Muscle of arm (tissue), 12 donors: ENCODE data around the gene PTCD1. TPM values are rescaled to one million over a fixed set of nuclear protein-coding genes. Genes with fewer than 3 reads are reported as not detected.
A peak's percentile ranks its signal among the peaks of the same experiment; 100 is the strongest.

Source experiments
- DNase-seq: peaks from one replicate; pipeline ENCODE4 v3.0.0-alpha.2; 2013
- polyA plus RNA-seq, 12 donors: library from polyadenylated mRNA; unstranded; fragments of 120-200 nt; gene quantifications; one replicate each; pipeline ENCODE4 v1.2.1, GENCODE V29; 2013; ENCODE audit not compliant: insufficient read length in 12 of 12

PTCD1 gene
- polyA plus RNA-seq, 12 donors = 2.2 to 7.4 (median 3.7) TPM; not detected in 1

DNA sequence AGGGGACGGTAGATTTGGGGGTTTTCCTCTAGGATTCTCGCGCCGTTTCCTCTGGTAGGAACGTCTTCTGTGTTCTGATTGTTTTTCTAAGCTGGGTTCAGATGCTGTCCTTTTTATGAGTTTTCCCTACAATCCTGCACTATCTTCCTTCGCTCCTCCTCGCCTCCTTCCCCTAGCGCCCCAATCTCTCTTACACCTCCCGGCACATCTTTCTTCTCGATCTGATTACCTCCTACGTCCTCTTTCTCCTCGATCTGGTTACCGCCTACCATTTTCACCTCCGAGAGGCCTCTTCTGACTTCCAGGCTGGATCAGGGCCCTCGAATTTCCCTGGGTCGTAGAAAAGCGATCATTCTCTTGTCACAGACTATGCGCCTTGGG lies 29.4 kb downstream of the PTCD1 start:
- DNase-seq = no peak

DNA sequence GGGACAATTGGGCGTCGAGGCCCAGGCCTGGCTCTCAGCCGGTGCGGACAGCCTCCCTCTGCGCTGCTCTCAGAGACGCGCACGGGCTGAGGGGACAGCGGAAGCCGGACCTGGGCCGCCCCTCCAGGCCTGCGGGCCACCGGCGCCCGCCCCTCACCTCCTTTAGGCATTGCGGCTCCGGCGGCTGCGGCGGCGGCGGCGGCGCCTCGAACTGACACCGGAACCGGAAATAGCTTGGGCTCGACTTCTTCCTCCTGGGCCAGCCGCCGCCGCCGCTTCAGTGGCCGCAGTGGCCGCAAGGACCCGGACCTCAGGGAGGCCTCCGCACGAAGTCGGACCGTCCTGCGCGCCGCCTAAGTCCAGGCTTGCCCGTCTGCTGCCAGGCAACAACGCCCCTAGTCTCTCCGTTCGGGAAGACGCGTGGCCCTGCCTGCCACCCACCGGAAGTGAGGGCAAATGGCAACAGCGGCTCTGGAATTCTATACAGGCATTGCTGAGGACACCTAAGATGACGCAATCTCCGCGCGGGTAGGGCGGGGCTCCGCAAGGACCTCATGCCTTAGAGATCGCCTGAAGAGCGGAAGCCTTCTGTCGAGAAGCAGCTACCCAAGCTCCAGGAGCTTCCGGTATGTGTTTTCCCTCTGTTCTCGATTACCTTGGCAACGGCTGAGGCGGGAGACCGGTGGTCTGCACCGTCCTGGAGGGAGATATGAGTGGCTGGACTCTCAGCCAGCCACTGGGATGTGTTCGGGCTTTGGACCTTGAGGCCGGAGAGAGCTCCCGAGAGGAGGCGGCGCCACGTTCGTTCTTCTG lies 30.0 kb downstream of the PTCD1 start, which contains the start of the genes BUD31 and PDAP1:
BUD31 (plus strand) TSS at position 591 of the 813 bp plus-strand sequence. CDS start 2,124 bp downstream, outside the sequence.
PDAP1 (minus strand) TSS at position 219 of the 813 bp plus-strand sequence; CDS start at position 170, 49 bp downstream.
- peak; percentile 97 for DNase-seq

DNA sequence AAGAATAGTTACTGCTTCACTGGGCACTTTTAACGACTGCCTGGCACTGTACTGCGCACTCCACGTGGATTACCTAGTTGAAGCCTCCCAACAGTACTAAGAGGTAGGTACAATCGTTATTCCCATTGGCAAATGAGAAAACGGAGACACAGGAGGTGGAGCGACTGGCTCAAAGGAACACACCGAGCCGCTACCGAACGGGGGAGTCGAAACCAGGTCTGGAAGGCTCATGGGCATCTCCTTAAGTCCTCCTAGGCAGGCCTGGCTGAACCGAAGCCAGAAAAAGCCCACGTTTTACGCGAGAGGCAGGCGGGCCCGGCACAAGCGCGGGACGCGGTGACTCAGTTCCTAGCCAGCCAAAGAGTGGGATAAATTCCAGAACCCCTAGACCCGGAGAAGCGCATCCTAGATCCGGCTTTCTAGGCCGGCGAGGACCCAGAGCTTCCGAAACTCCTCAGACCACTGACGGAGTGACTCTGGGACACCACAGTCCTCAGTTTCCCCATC lies 30.7 kb downstream of the PTCD1 start:
- DNase-seq = peak; percentile 55

DNA sequence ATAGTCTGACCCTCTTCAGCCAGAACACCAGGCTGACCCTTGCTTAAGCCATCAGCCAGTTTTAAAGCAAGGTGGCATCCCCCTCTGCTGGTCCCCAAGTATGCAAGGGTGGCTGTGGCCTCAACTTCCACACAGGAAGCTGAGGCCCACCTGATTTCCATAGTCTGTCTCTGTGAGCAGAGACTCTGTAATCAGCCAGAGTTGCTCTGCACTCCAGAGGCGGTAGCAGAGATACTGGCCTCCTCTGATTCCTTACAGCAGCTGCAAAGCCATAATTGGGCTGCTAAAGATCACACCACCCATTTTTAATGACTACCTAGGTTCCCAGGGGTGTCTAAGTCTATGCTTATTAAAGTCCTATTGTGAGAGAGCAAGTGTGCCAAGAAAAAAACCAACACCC lies 32.0 kb downstream of the PTCD1 start:
- DNase-seq = no peak

DNA sequence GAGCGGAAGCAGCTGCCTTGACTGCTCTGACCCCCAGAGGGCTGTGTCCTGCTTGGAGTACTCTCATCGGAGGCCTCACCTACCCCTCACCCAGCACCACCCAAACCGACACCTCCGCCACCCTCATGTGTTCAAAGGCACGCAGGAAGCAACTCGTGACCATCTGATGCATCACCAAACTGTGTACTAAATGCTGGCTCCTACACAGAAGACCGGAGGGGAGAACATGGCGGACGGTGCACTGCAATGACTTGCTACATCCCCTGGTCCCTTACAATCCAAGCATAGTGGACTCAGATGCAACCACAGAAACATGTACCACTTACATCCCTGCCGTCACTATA lies 33.6 kb downstream of the PTCD1 start:
- DNase-seq = no peak

DNA sequence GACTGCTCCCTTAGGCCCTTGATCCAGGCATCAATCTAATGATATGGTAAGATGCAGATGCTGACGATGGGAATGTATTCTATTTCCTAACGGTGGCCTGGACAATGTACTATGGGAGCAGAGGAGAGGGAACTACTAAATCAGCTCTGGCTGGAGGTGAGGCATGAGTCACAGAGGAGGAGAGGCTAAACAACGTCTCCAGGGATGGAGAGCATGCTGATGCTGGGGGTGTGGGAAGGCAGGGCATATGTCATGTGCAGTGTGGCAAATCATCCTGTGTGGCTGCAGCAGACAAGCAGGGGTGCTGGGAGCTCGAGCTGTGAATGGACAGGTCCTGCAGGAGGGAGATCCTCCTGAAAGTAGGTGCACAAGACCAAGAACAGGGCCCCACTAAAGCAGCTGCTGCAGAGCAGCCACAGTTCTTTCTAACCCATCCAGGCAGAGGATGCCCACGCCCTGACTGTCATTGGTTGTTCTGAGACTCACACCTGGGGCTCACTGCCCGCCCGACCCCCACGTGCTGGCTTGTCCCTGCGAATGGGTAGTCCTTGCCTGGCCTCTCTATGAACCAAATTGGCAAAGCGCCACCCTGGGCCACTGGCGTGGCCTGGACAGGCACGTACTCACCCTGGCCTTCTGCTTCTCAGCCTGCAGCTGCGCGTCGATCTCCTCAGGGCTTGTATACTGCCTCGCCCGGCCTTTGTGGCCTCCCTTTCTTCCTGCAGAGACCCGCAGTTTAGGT lies 34.2 kb downstream of the PTCD1 start:
- DNase-seq = no peak

DNA sequence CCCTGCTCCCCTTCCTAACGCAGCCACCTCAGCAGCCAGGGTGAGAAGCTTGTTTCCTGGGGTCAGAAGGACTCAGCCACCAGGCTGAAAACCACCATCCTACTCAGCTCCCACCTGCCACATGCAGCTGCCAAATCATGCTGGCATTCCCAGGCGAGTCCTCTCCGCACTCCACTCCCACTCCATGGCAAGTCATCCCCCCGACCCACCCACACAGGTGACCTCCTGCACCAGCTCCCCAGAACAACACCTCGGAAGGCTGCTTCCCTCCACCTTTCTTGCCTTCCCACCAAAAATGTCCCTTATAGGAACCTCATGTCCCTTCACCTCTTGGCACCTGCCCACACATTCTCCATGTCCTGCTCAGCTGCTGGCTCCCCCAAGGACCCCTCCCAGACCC lies 34.8 kb downstream of the PTCD1 start:
- DNase-seq = no peak

DNA sequence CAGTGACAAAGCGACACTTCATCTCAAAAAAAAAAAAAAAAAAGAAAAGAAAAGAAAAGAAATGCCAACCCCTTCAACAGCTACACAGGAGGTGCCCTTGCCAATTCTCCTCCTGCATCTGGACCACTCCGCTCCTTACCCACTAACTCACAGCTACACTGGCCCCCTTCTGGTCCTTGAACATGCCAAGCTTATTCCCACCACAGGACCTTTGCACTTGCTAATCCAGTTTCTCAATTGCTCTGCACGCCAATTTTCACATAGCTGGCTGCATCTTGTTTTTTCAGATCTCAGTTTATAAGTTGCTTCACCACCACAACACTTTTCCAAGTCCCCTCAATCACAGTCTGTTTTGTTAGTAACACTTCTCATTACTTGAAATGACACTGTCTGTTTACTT lies 35.7 kb downstream of the PTCD1 start:
- DNase-seq = no peak

DNA sequence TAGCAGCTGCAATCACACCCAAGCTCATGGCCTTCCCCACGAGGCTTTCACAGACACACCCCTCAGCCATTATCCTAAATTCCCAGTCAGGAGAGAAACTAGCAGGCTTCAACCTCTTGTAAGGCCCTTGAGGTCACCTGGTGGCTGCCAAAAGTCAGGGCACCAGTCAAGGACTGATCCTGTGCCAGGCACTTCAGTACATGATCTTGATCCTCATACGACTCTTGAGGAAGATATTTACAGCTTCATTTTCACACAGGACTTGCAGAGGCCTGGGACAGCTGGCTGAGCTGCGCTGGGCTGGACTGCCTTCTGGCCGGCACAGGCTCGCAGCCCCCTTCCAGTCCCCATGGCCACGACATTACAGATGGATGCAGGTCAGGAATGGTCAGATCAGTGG lies 39.0 kb downstream of the PTCD1 start:
- no peak for DNase-seq

DNA sequence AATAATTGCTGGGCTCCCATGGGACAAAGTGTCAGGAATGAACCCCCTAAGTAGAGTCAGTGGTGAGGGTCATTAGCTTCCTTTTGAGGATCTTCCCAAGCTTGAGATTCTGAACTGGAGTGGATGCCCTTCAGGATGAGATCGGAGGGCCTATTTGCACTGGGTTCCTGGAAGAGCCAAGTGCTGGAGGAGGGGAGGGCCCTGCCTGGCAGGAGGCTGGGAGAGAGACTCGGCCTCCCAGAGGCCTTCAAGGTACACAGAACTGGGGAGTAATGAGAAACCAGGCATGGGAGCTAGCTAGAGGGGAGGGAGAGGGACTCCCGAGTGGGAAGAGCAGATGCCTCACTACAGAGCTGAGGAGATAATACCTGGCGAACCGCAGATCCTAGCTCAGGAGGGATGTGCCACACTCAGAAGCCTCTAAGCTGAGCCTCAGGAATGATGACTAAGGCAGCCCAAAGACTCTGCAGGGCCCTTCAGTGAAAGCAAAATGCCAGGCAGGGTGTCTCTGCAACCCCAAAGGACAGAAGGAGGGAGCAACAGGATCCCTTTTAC lies 39.6 kb downstream of the PTCD1 start:
- no peak for DNase-seq

DNA sequence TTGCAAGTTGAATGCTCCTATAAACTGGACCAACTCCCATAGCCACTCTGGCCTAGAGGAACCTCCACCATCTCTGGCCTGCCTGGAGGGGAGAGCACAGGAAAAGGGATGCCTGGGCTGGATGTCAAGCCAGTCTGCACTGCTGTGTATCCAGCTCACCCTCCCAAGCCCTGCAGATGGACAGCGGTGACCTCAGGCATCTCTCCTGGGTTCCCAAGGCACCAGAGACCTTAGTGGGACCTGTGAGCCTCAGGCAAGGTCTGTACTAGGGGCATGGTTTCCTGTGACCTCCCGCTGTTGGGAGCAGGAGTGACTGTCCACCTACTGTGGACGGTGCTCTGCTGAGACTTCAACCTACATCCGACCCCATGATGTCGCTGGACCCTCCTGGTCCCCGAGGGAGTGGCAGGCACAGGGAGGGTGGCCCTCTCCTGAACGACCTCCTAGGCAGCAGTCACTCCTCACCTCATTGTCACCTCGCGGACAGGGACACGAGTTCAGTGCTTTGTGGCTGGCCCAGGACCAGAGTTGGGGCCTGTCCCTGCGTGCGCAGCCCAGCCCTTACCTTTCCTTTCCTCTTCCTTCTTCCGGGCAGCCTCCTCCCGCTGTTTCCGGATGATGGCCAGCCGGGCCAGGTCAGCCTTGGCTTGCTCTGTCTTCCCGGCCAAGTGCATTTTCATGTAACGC lies 41.2 kb downstream of the PTCD1 start:
- no peak for DNase-seq

DNA sequence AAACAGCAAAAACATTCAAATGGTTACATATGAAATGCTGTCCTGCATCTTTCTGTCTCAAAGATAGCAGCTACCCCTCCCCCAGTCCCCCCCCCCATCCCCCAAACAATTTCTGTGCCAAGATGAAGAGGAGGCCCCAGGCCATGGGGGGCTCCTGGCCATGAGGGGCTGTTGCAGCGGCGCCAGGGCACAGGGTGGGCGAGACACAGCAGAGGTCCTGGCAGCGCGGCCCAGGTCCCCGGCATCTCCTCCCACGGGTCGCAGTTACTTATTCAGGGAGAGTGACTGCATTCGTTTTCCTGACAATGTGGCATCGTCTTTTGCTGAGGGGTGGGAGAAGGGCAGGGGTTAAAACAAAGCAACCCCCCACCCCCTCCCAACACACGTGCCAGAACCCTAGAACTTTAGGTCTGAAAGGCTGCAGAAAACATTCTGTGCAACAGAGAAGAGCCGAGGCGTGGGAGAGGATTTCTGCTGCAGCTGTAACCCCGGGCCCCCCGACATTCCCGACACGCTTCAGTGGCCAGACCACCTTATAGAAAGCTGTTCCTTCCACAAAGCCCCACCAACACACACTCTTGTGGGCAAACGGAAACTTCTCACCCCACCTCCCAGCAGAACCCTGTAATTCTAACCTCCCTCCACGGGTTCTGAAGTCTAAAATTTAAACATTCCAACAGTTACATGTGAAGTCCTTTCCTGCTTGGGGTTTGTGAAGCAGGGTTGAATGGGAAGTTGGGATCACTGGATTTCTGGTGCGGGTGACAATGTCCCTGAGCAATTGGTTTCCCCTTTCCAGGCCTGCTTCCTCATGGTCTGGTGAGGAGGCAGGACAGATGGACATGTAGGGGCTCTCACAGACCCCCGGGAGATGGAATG lies 41.9 kb downstream of the PTCD1 start:
- no peak for DNase-seq

DNA sequence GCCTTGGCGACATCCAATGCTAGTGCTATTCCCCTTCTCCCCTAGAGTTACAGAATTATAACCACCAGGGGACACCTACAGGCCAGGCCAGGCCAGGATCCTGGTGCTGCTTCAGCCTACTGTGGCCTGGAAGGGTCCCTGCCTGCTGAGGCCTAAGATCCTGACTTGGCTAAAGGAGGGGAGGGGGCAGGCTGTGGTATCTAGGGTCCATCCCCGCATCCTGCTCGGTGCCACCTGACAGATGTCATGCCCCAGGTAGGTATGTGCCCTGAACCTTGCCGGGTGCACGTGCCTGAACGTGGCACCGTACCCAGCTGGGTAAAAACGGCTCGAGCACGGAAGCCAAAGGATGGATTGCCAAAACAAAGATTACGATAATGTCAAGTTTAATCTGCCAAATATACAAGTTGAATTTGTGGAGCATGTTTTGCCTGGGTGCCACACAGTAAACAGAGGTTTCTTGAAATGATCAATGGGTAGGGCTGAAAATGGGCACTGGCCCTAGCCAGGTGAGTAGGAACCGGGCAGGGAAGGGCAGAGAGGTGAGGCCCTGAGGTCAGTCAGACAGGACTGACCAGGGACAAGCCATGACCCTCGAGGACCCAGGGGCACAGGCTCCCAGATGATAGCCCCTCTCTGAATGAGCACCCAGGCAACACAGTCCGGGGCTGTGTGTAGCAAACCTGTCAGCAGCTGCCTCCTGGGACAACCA lies 42.8 kb downstream of the PTCD1 start:
- DNase-seq = no peak

DNA sequence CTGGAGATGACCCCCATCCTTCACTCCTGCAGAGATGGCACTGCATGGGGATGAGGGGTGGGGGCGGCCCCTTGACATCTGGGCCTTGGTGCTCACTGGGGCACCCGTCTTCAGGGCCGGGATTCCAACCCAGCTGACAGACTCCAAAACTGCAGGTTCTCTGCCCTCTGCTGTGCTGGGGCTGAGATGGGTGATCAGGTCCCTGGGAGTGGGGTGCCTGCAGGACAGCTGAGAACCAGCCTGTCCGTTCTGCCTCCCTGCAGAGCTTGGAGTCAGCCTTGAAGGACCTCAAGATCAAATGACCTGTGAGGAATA lies 44.5 kb downstream of the PTCD1 start:
- no peak for DNase-seq

DNA sequence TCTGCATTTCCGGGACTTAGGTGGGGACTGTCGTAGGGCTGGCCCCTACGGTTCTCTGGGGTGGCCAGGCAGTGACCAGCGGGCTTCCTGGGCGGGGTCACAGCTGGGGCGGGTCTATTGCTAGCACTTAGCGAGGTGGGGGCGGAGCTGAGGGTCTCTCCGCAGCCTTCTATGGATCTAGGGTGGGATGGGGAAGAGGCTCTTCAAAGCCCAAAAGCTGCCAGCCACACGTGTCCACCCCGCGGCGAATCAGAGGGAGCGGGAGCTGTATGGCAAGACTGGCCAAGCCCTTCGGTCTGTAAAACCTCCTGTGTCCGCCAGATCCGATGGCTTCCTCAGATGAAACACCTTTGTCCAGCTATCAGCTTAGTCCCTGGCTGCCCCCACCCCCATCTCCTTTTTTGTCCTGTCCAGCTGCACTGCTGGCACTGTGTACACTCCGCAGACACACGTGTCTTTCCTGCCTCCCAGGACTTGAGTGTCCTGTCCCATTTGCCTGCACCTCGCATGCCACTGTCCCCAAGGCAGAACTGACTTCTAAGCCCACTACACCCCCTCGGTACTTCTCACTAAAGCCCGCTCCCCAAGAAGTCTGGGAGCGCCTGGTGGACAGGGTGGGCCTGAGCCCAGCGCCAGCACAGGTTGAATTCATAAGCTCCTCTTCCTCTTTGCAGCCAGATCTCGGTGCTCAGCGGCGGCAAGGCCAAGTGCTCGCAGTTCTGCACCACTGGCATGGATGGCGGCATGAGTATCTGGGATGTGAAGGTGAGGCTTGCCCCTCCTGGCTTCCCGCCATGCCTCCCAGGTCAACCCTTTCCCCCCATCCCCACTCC lies 45.0 kb downstream of the PTCD1 start:
- DNase-seq = no peak

DNA sequence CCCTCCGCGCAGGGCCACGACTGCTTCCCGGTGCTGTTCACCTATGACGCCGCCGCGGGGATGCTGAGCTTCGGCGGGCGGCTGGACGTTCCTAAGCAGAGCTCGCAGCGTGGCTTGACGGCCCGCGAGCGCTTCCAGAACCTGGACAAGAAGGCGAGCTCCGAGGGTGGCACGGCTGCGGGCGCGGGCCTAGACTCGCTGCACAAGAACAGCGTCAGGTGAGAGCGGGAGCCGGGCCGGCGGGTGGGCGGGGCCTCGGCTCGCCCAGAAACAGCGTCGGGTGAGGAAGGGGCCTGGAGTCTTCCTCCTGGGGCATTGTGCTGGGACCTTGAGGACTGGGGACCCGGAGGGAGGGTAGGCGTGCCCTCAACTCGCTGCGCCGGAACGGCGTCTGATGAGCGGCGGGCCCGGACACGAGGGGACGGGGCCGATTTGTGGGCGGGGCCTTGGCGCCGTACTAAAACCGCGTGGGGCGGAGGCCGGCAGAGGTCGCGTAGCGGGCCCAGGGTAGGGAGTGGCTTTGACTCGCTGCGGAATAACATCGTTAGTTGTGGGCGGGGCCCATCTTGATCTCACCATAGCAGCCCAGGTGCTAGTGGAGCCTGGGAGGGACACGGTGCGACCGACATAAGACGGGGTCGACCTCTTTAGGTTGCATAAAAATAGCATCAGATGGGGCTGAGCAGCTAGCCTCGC lies 45.8 kb downstream of the PTCD1 start:
- peak; percentile 61 for DNase-seq

DNA sequence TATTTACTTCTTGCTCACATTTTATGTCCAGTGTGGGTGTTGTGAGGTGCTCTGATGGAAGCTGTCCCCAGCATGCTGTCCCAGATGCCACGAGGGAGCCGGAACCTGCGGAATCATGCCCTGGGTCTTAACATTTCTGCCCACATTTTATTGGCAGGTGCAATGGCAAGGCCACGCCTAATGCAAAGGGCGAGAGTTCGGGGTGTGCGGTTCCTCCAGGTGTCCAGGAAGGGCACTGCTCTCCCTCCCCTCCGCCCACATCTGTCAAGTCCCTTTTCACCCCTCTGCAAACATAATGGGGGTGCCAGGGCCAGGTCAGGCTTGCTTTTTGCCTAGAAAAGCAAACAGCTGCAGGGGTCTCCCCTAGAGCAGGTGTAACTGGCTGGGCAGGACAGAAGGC lies 46.6 kb downstream of the PTCD1 start:
- DNase-seq = no peak

DNA sequence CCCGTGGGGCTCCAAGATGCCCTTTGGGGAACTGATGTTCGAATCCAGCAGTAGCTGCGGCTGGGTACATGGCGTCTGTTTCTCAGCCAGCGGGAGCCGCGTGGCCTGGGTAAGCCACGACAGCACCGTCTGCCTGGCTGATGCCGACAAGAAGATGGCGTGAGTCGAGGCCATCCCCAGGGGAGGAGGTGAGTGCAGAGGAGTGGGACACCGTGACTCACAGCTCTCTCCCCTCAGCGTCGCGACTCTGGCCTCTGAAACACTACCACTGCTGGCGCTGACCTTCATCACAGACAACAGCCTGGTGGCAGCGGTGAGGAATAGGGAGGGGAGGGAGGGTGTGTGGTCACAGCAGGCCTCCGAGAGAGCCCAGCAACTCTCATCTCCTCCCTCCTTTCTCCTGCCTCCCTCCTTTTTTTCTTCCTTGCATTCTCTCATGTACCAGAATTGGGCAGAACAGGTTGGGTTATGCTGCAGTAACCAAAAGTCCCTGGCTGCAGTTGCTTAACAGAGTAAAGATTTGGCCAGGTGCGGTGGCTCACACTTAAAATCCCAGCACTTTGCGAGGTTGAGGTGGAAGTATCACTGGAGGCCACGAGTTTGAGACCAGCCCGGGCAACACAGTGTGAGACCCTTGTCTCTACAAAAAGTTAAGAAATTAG lies 47.5 kb downstream of the PTCD1 start:
- DNase-seq = no peak
